Measurements from ENCODE around the gene ITGA4.
A peak's percentile ranks its signal among the peaks of the same experiment; 100 is the strongest.

Gene ITGA4

DNA sequence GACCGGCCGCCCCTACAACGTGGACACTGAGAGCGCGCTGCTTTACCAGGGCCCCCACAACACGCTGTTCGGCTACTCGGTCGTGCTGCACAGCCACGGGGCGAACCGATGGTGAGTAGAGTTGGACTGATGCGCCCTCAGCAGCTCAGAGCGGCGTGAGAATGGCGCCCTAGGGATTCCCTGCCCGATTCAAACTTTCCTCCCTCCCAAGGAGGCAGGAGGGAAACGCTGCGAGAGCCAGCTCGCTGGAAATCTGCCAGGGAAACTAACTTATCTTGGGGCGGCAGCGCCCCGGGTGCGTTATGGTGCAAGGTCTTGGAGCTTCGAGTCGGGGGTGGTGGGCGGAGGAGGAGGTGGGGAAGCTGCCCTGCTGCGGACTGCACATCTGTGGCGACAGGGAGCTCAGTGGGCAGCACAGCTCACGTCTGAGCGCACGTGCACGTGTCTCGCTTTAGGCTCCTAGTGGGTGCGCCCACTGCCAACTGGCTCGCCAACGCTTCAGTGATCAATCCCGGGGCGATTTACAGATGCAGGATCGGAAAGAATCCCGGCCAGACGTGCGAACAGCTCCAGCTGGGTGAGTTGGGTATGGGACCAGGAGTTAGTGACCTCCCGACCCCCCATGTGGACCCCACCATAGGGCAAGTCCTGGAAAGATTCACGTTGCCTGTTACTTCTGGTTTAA, 697 bp downstream of the ITGA4 start:
- no peak overlapping the region for H2AFZ ChIP-seq (ENCODE audit: low read length)
- H3K4me2 ChIP-seq (ENCODE audit: low read depth, low read length, poor library complexity, severe bottlenecking), result peak overlapping the region; percentile 81
- H3K4me3 ChIP-seq (ENCODE audit: low read length, poor library complexity, severe bottlenecking), result peak overlapping the region; percentile 87
- H3K9me3 ChIP-seq (ENCODE audit: insufficient read depth, low read depth, low read length), result no peaks in the 10 kb centered on the region
- peaks cover 43% of the 10 kb centered on the region for H3K36me3 ChIP-seq (ENCODE audit: insufficient read depth, low read length)
- H3K79me2 ChIP-seq (ENCODE audit: insufficient read depth, low read length), result peaks cover 74% of the 10 kb centered on the region
- peaks cover 48% of the 10 kb centered on the region for H3K4me1 ChIP-seq (ENCODE audit: insufficient read depth, low read length, poor library complexity, severe bottlenecking)
- peaks cover 17% of the 10 kb centered on the region for H3F3A ChIP-seq (ENCODE audit: low read depth)
- no peaks in the 10 kb centered on the region for H3K9me2 ChIP-seq (replicated peaks; ENCODE audit: low read depth, low read length)
- TF ChIP-seq, protein P1, sequence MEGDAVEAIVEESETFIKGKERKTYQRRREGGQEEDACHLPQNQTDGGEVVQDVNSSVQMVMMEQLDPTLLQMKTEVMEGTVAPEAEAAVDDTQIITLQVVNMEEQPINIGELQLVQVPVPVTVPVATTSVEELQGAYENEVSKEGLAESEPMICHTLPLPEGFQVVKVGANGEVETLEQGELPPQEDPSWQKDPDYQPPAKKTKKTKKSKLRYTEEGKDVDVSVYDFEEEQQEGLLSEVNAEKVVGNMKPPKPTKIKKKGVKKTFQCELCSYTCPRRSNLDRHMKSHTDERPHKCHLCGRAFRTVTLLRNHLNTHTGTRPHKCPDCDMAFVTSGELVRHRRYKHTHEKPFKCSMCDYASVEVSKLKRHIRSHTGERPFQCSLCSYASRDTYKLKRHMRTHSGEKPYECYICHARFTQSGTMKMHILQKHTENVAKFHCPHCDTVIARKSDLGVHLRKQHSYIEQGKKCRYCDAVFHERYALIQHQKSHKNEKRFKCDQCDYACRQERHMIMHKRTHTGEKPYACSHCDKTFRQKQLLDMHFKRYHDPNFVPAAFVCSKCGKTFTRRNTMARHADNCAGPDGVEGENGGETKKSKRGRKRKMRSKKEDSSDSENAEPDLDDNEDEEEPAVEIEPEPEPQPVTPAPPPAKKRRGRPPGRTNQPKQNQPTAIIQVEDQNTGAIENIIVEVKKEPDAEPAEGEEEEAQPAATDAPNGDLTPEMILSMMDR (conservative IDR thresholded peaks at IDR 0.05; ENCODE audit: low read length), result no peak
- TF ChIP-seq EZH2phosphoT487 (IDR thresholded peaks at IDR 0.05; ENCODE audit: borderline replicate concordance), result no peak
- H4K20me1 ChIP-seq (ENCODE audit: insufficient read depth, low read length, poor library complexity, severe bottlenecking), result peaks cover 14% of the 10 kb centered on the region
- peaks cover 39% of the 10 kb centered on the region for H3K27me3 ChIP-seq (ENCODE audit: insufficient read depth, low read length, poor library complexity, severe bottlenecking)
- H3K9ac ChIP-seq (ENCODE audit: low read depth, low read length, poor library complexity, severe bottlenecking), result peak overlapping the region; percentile 99

DNA sequence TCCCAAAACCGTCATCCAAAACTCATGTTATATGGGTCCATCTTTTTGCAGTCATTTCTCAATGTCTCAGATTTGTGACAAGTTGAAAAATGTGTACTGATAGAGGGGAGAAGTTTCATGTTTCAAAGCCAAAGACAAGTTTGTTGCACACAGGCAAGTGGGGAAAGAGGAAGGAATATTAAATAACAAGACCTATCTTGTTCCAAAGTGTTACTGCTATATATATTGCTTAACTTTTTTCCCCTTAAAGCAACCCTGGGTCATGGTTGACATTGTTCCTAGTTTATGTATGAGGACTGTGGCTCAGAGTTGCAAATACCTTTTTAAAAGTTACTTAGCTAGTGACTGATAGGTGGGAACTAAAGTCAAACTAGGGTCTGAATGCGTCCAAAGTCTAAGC, 1.7 kb downstream of the ITGA4 start:
- peaks cover 49% of the 10 kb centered on the region for H3K4me1 ChIP-seq (ENCODE audit: insufficient read depth, low read length, poor library complexity, severe bottlenecking)
- H3K36me3 ChIP-seq (ENCODE audit: insufficient read depth, low read length), result peaks cover 53% of the 10 kb centered on the region
- H3K79me2 ChIP-seq (ENCODE audit: insufficient read depth, low read length), result peaks cover 84% of the 10 kb centered on the region
- H3K9me2 ChIP-seq (replicated peaks; ENCODE audit: low read depth, low read length), result no peaks in the 10 kb centered on the region
- H3K27me3 ChIP-seq (ENCODE audit: insufficient read depth, low read length, poor library complexity, severe bottlenecking), result peaks cover 39% of the 10 kb centered on the region
- peak overlapping the region; percentile 81 for H3K4me2 ChIP-seq (ENCODE audit: low read depth, low read length, poor library complexity, severe bottlenecking)
- TF ChIP-seq, protein P1 (conservative IDR thresholded peaks at IDR 0.05; ENCODE audit: low read length), result no peak
- TF ChIP-seq EZH2phosphoT487 (IDR thresholded peaks at IDR 0.05; ENCODE audit: borderline replicate concordance), result no peak
- peak overlapping the region; percentile 87 for H3K4me3 ChIP-seq (ENCODE audit: low read length, poor library complexity, severe bottlenecking)
- no peak overlapping the region for H2AFZ ChIP-seq (ENCODE audit: low read length)
- peak overlapping the region; percentile 99 for H3K9ac ChIP-seq (ENCODE audit: low read depth, low read length, poor library complexity, severe bottlenecking)
- H3K9me3 ChIP-seq (ENCODE audit: insufficient read depth, low read depth, low read length), result no peaks in the 10 kb centered on the region
- peaks cover 17% of the 10 kb centered on the region for H3F3A ChIP-seq (ENCODE audit: low read depth)
- peaks cover 14% of the 10 kb centered on the region for H4K20me1 ChIP-seq (ENCODE audit: insufficient read depth, low read length, poor library complexity, severe bottlenecking)

DNA sequence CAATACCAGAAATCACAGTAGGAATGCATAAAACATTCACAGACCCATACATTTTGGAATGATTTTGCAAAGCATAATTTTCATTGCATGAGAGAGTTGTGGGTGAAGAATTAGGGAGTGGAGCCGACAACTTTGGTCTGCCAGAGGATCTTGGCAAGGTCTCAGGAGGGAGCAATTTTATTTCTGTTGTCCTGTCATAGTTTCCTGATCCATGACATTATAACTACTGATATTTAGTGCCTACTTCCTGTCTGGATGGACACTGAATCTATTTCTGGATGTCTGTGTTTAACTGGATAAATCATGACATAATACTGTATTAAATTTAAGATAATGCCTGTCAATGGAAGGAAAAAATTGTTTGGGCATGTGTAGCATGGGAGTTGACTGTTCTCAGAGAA, 2.4 kb downstream of the ITGA4 start:
- peaks cover 88% of the 10 kb centered on the region for H3K79me2 ChIP-seq (ENCODE audit: insufficient read depth, low read length)
- H3K9me3 ChIP-seq (ENCODE audit: insufficient read depth, low read depth, low read length), result no peaks in the 10 kb centered on the region
- H3F3A ChIP-seq (ENCODE audit: low read depth), result peaks cover 18% of the 10 kb centered on the region
- peak overlapping the region; percentile 87 for H3K4me3 ChIP-seq (ENCODE audit: low read length, poor library complexity, severe bottlenecking)
- H3K9me2 ChIP-seq (replicated peaks; ENCODE audit: low read depth, low read length), result no peaks in the 10 kb centered on the region
- peaks cover 60% of the 10 kb centered on the region for H3K36me3 ChIP-seq (ENCODE audit: insufficient read depth, low read length)
- peaks cover 39% of the 10 kb centered on the region for H3K27me3 ChIP-seq (ENCODE audit: insufficient read depth, low read length, poor library complexity, severe bottlenecking)
- peak overlapping the region; percentile 81 for H3K4me2 ChIP-seq (ENCODE audit: low read depth, low read length, poor library complexity, severe bottlenecking)
- H2AFZ ChIP-seq (ENCODE audit: low read length), result no peak overlapping the region
- TF ChIP-seq, protein P1 (conservative IDR thresholded peaks at IDR 0.05; ENCODE audit: low read length), result no peak
- no peak for TF ChIP-seq EZH2phosphoT487 (IDR thresholded peaks at IDR 0.05; ENCODE audit: borderline replicate concordance)
- H3K9ac ChIP-seq (ENCODE audit: low read depth, low read length, poor library complexity, severe bottlenecking), result peak overlapping the region; percentile 99
- peaks cover 21% of the 10 kb centered on the region for H4K20me1 ChIP-seq (ENCODE audit: insufficient read depth, low read length, poor library complexity, severe bottlenecking)
- peaks cover 49% of the 10 kb centered on the region for H3K4me1 ChIP-seq (ENCODE audit: insufficient read depth, low read length, poor library complexity, severe bottlenecking)
